ENCODE data around the gene FLNA.

DNA sequence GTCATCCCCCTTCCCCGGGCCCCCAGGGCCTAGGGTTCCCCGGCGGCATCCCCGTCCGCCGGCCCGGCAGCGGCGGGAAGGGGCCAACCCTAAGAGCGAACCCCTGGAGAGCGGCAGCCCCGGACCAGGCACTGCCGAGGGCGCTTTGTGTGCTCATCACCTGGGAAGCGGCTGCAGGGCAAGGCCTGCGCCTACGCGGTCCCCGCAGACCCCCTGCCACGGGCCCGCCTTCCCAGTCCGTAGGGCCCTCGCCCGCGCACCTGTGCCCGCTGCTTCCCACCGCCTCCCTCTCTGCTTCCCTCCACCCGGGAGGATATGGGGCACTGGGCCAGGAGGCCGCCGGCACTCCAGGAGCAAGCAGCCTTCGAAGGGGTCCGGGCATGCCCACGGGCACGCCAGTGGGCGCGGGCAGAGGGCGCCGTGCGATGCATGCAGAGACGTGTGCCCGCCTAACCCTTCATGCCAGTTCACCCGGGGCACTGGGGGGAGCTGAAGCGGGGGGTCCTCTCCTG is 2.6 kb downstream of the FLNA start:
- TF ChIP-seq, protein P1, sequence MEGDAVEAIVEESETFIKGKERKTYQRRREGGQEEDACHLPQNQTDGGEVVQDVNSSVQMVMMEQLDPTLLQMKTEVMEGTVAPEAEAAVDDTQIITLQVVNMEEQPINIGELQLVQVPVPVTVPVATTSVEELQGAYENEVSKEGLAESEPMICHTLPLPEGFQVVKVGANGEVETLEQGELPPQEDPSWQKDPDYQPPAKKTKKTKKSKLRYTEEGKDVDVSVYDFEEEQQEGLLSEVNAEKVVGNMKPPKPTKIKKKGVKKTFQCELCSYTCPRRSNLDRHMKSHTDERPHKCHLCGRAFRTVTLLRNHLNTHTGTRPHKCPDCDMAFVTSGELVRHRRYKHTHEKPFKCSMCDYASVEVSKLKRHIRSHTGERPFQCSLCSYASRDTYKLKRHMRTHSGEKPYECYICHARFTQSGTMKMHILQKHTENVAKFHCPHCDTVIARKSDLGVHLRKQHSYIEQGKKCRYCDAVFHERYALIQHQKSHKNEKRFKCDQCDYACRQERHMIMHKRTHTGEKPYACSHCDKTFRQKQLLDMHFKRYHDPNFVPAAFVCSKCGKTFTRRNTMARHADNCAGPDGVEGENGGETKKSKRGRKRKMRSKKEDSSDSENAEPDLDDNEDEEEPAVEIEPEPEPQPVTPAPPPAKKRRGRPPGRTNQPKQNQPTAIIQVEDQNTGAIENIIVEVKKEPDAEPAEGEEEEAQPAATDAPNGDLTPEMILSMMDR (IDR thresholded peaks at IDR 0.05; ENCODE audit: poor library complexity, severe bottlenecking), result no peak
- no peak for TF ChIP-seq REST (IDR thresholded peaks at IDR 0.05; ENCODE audit: borderline replicate concordance)

All from neural cell (in vitro differentiated cells).